ENCODE measurements around the gene NUF2. TPM values are rescaled to one million over a fixed set of nuclear protein-coding genes. Genes with fewer than 3 reads are reported as not detected.

Gene NUF2
- total RNA-seq, 1 experiment from 2014 or later, result 30.7 TPM

DNA sequence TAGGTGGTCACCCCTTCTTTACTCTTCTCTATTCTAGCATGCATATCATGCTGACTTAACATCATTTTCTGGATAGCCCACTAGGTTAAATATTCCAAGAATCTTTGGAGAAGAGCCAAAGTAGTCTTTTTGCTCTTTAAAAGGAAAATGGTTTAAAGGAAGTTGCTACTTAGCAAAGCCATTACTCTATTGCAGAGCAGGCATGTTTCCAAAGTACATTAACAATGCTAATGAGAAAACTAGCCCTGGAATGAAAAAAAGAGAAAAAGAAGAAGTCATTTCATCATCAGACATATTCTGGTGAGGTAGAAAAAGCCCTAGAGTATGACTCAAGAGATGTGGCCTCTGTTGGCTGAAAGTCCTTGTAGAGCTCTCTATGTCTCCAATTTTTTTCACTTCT lies 74.0 kb downstream of the NUF2 start:
- no peak overlapping the region for H2BK5ac ChIP-seq (ENCODE audit: insufficient read length, low read length)
- H3K4me2 ChIP-seq (ENCODE audit: insufficient read depth, insufficient read length, low read length), result no peak overlapping the region
- H3K56ac ChIP-seq (ENCODE audit: insufficient read length, low read depth, low read length), result no peak overlapping the region
- no peak overlapping the region for H4K91ac ChIP-seq (ENCODE audit: insufficient read length, low read depth, low read length)
- no peak overlapping the region for H2BK120ac ChIP-seq (ENCODE audit: low read depth, low read length, poor library complexity, severe bottlenecking)
- no peak overlapping the region for H4K8ac ChIP-seq (replicated peaks; ENCODE audit: insufficient read length, low read depth, low read length)
- no peaks in the 10 kb centered on the region for H3K9me3 ChIP-seq (ENCODE audit: control insufficient read depth, low read depth, low read length)
- Mint-ChIP-seq H3K4me3 (no peak overlapping the region), H3K27ac (0 out of 7 replicates have a peak overlapping the region, but pooled peaks of 1 of the 3 experiments have one; percentile 61), H3K27me3 (ENCODE audit: low read depth) (peaks cover 14% of the 10 kb centered on the region), H3K4me1 (peaks cover 34 to 43% of the 10 kb centered on the region in 2 experiments), H3K9me3 (no peaks in the 10 kb centered on the region; a peak in 1 of 5 replicates), H3K36me3 (ENCODE audit: insufficient read depth in 1 of 3, low read depth in 3 of 3) (peaks cover 0 to 7% (median 4%) of the 10 kb centered on the region in 3 experiments; a peak in 4 of 7 replicates)
- no peaks in the 10 kb centered on the region for H4K20me1 ChIP-seq (ENCODE audit: control insufficient read depth, insufficient read depth, insufficient read length)
- H3K14ac ChIP-seq (ENCODE audit: insufficient read depth, low read length), result no peak overlapping the region
- TF ChIP-seq, protein P1, sequence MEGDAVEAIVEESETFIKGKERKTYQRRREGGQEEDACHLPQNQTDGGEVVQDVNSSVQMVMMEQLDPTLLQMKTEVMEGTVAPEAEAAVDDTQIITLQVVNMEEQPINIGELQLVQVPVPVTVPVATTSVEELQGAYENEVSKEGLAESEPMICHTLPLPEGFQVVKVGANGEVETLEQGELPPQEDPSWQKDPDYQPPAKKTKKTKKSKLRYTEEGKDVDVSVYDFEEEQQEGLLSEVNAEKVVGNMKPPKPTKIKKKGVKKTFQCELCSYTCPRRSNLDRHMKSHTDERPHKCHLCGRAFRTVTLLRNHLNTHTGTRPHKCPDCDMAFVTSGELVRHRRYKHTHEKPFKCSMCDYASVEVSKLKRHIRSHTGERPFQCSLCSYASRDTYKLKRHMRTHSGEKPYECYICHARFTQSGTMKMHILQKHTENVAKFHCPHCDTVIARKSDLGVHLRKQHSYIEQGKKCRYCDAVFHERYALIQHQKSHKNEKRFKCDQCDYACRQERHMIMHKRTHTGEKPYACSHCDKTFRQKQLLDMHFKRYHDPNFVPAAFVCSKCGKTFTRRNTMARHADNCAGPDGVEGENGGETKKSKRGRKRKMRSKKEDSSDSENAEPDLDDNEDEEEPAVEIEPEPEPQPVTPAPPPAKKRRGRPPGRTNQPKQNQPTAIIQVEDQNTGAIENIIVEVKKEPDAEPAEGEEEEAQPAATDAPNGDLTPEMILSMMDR (conservative IDR thresholded peaks at IDR 0.05), result no peak
- no peak for DNase-seq
- no peak overlapping the region for H3K23ac ChIP-seq (ENCODE audit: insufficient read length, low read depth, low read length)
- H4K5ac ChIP-seq (ENCODE audit: insufficient read length, low read depth, low read length), result no peak overlapping the region
- H3K27ac ChIP-seq (ENCODE audit: insufficient read length, low read depth, low read length), result no peak overlapping the region
- H3K79me1 ChIP-seq (ENCODE audit: insufficient read depth, low read depth, low read length, poor library complexity, severe bottlenecking), result no peaks in the 10 kb centered on the region
- H3K79me2 ChIP-seq (ENCODE audit: insufficient read depth, low read length), result no peaks in the 10 kb centered on the region
- H2AFZ ChIP-seq (ENCODE audit: low read length), result no peak overlapping the region
- no peaks in the 10 kb centered on the region for H3K23me2 ChIP-seq (ENCODE audit: insufficient read length, low read depth, low read length, poor library complexity, severe bottlenecking)
- H3T11ph ChIP-seq (ENCODE audit: low read length), result no peak overlapping the region
- no peak overlapping the region for H2BK15ac ChIP-seq (ENCODE audit: low read depth, low read length)
- no peak overlapping the region for H3K9ac ChIP-seq (ENCODE audit: extremely low read depth, insufficient read length, low read length)
- H3K4ac ChIP-seq (ENCODE audit: low read depth, low read length), result no peak overlapping the region
- H2BK12ac ChIP-seq (ENCODE audit: insufficient read length, low read depth, low read length), result no peak overlapping the region
- no peak overlapping the region for H3K18ac ChIP-seq (ENCODE audit: insufficient read length, low read depth, low read length)
- H3K27me3 ChIP-seq (ENCODE audit: insufficient read depth, low read length), result no peaks in the 10 kb centered on the region
- H2AK5ac ChIP-seq (ENCODE audit: insufficient read length, low read length), result no peak overlapping the region
- peaks cover 7% of the 10 kb centered on the region for H3K4me1 ChIP-seq (ENCODE audit: insufficient read depth, low read length)
- H2BK20ac ChIP-seq (ENCODE audit: low read depth, low read length, poor library complexity, severe bottlenecking), result no peak overlapping the region

All from H9 (cell line).